Measurements from ENCODE around the gene SMYD1. TPM values are rescaled to one million over a fixed set of nuclear protein-coding genes. Genes with fewer than 3 reads are reported as not detected.

SMYD1 gene
- total and polyA plus RNA-seq, 2 donors (not counting 3 experiments of a cell fraction or from before 2014, with no cell fraction given): not detected

DNA sequence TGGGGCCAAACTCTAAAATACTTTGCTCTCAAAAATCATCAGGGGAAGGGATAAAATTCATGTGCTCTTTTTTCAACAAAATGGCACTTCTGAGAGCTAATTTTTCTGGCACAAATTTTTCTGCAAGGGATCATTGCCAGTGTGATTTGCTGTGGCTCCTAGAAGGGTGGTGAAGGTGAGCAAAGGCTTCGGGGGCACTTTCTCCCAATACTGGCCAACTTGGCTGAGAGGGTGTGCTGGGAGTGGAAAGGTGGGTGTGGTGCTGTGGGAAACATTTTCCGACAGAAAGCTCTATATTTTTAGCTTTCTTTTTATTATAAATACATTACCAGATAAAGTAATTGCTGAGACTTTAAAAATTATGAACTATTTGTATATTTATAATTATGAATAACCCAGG, 419 bp downstream of the SMYD1 start:
- H3K79me2 ChIP-seq (ENCODE audit: control insufficient read depth, insufficient read depth, low read length): no peaks in the 10 kb centered on the region
- BruUV-seq (replicated peaks): no TSS peak
- no peak overlapping the region for H3K4me3 ChIP-seq (replicated peaks in 1 of 3; ENCODE audit: insufficient read depth in 1 of 3, low read depth in 1 of 3, low read length in 3 of 3)
- ChIA-PET CTCF (interaction anchor here (1.0 kb wide), 1 partner anchor 37 kb away, joined by 3 read pairs; no protein-coding TSS in a partner anchor), POLR2A (no interaction called here)
- DNase-seq (ENCODE audit: low read depth, low spot score) (no peak), FAIRE-seq (no peak)
- no peaks in the 10 kb centered on the region for H3K4me1 ChIP-seq (ENCODE audit: control insufficient read depth, extremely low read depth, insufficient read depth, low read length)
- no peaks in the 10 kb centered on the region for H4K20me1 ChIP-seq (replicated peaks; ENCODE audit: control insufficient read depth, extremely low read depth, insufficient read depth, low read length)
- H3K4me2 ChIP-seq (ENCODE audit: insufficient read depth, low read length): no peak overlapping the region
- H3K36me3 ChIP-seq (ENCODE audit: control insufficient read depth in 2 of 2, extremely low read depth in 1 of 2, insufficient read depth in 2 of 2, low read length in 2 of 2): no peaks in the 10 kb centered on the region
- dilution Hi-C loops (cut with MboI; ENCODE audit: extremely low pct_ligation_motif_present, low sequenced_read_pairs): no loop called here
- H3K9ac ChIP-seq (replicated peaks; ENCODE audit: extremely low read depth, insufficient read depth, low read length): no peak overlapping the region
- H3K27me3 ChIP-seq (ENCODE audit: control insufficient read depth in 2 of 2, insufficient read depth in 2 of 2, low read length in 2 of 2): peaks cover under 1 to 6% of the 10 kb centered on the region in 2 experiments
- H3K9me1 ChIP-seq (replicated peaks; ENCODE audit: control insufficient read depth, extremely low read depth, insufficient read depth, low read length): no peaks in the 10 kb centered on the region
- intact Hi-C loops (cut with micrococcal nuclease): no loop called here
- H3K9me3 ChIP-seq (replicated peaks; ENCODE audit: control insufficient read depth, insufficient read depth, low read length): no peaks in the 10 kb centered on the region
- no peak for TF ChIP-seq FOS (IDR thresholded peaks at IDR 0.05; ENCODE audit: borderline replicate concordance, insufficient read depth, low read length)
- TF ChIP-seq JUN (IDR thresholded peaks at IDR 0.05; ENCODE audit: borderline replicate concordance, insufficient read depth, insufficient read length, low read depth): no peak
- no peak for TF ChIP-seq POLR2A (IDR thresholded peaks at IDR 0.05; ENCODE audit: low read depth, low read length)
- TF ChIP-seq, protein P1, sequence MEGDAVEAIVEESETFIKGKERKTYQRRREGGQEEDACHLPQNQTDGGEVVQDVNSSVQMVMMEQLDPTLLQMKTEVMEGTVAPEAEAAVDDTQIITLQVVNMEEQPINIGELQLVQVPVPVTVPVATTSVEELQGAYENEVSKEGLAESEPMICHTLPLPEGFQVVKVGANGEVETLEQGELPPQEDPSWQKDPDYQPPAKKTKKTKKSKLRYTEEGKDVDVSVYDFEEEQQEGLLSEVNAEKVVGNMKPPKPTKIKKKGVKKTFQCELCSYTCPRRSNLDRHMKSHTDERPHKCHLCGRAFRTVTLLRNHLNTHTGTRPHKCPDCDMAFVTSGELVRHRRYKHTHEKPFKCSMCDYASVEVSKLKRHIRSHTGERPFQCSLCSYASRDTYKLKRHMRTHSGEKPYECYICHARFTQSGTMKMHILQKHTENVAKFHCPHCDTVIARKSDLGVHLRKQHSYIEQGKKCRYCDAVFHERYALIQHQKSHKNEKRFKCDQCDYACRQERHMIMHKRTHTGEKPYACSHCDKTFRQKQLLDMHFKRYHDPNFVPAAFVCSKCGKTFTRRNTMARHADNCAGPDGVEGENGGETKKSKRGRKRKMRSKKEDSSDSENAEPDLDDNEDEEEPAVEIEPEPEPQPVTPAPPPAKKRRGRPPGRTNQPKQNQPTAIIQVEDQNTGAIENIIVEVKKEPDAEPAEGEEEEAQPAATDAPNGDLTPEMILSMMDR (IDR thresholded peaks at IDR 0.05; ENCODE audit: extremely low read depth in 1 of 2, insufficient read depth in 1 of 2, low read depth in 1 of 2, low read length in 2 of 2): no peak
- TF ChIP-seq POLR2AphosphoS5 (IDR thresholded peaks at IDR 0.05; ENCODE audit: insufficient read depth, low read depth, low read length): no peak
- no peak for TF ChIP-seq GATA2 (IDR thresholded peaks at IDR 0.05; ENCODE audit: insufficient read depth, insufficient read length, low read depth, low read length)
- TF ChIP-seq, protein P2, sequence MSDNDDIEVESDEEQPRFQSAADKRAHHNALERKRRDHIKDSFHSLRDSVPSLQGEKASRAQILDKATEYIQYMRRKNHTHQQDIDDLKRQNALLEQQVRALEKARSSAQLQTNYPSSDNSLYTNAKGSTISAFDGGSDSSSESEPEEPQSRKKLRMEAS (IDR thresholded peaks at IDR 0.05; ENCODE audit: insufficient read depth, insufficient read length): no peak
- no peak for TF ChIP-seq EZH2 (IDR thresholded peaks at IDR 0.05; ENCODE audit: borderline replicate concordance, low read depth, low read length, severe bottlenecking)
- TF ChIP-seq MYC (IDR thresholded peaks at IDR 0.05; ENCODE audit: low read depth, low read length): no peak
- H3K27ac ChIP-seq (ENCODE audit: insufficient read depth, low read depth, low read length): no peak overlapping the region
- H2AFZ ChIP-seq (ENCODE audit: low read depth, low read length): no peak overlapping the region
